Limb (tissue), 2 donors: ENCODE data around the gene ZNF670.

Experiments used
- DNase-seq, 2 donors: peaks; one replicate each; pipeline ENCODE4 v3.0.0-alpha.2; 2016; ENCODE audit errors: extremely low spot score in 2 of 2

ZNF670 gene

GRCh38 chr1:247103859-247104591, 25.4 kb upstream of the ZNF670 start, which contains the start of gene ZNF669:
Gene ZNF669, minus strand, starts transcription at chr1:247104356. Its CDS starts 157 bp downstream, at chr1:247104199.
- peak; percentile 95 to 97 for DNase-seq

- DNase-seq, result no peak
Measured at GRCh38 chr1:247102381-247102780, 23.8 kb upstream of the ZNF670 start.

- DNase-seq, result no peak
Measured at GRCh38 chr1:247100676-247101279, 22.2 kb upstream of the ZNF670 start.

- no peak for DNase-seq
Measured at GRCh38 chr1:247096958-247097357, 18.3 kb upstream of the ZNF670 start.

- no peak for DNase-seq
Measured at GRCh38 chr1:247096544-247096943, 17.9 kb upstream of the ZNF670 start.

DNA sequence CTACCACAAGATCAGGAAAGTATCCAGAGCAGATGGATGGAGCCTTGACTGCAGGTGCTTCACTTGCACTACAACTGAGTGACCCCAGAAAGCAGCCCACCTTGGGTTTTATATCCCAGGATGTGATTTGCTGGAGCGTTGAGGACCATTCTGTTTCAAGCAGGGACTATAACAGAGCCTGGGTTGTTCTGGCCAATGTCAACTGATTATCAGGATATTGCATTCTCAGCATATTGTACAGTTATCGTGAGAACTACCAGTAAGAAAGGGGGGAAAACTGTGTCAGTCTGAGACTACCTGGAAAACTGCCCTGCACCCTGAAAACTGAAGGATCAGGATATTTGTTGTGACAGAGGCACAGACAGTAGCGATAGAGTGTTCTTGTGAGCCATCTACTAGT, 17.5 kb upstream of the ZNF670 start:
- no peak for DNase-seq

GRCh38 chr1:247090455-247090854, 11.8 kb upstream of the ZNF670 start:
- no peak for DNase-seq

DNA sequence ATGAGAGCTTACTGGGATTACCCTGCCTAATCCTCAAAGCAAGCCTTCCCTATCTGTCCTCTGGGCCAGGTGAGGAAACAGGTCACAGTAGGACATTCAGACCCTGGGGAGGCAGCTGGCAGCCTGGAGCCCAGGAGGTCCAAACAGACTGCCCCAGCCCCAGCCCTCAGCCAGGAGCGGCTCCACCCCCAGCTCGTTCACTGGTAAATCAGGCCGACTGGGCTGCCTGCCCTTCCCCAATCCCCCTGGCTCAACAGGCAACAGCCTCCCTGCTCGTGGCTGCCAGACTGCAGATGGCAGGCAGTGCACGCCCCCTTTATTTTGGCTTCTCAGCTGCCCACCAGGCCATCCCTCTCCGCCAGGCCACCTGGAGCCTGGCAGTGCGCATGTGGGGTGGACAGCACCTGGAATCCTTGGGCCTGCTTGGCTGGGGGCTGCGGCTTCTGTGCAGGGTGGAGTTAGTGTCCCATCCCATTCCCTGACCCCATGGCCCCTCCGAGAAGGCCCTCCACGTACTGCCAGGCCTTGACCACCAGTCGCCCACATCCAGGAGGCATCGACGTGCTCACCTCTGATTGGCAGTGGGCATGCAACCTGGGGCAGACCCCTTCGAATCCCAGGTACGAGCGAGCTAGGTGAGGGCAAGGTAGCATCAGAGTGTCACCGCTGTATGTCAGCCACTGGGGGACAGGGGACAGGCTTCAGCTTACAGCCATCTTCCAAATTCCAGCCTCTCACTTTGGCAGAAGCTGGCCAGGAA, 11.2 kb upstream of the ZNF670 start:
- no peak for DNase-seq

GRCh38 chr1:247088967-247089366, 10.4 kb upstream of the ZNF670 start:
- no peak for DNase-seq

- DNase-seq, result no peak
Measured at GRCh38 chr1:247087256-247087655, 8.6 kb upstream of the ZNF670 start.

DNA sequence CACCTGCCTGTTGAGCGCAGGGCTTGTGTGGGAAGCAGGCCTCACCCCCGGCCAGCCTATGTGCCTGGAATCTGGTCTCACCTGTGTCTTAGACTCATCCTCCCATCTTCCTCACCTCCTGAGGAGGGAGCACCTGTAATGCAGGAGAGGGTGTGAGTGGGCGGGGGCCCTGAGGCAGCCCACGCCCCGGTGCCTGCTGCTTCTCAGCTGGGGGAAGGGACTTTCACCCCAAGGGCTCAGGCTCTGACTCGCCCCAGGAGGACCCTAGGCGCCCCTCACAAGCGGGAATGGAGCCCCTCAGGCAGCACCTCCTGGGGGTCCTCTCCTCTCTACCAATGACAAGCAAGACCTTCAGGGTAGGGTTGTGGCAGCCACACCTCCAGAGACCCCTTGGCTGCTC, 6.7 kb upstream of the ZNF670 start:
- DNase-seq, result no peak

DNA sequence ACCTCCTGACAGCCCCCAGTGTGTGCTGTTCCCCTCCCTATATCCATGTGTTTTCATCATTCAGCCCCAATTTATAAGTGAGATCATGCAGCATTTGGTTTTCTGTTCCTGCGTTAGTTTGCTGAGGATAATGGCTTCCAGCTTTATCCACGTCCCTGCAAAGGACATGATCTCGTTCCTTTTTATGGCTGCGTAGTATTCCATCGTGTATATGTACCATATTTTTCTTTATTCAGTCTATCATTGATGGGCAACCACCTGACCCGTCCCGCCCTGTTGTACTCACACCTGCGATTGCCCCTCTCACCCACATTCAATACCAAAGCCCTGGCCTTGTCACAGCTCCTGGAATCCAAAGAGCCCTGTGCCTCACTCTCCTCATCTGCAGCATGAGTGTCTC, 6.2 kb upstream of the ZNF670 start:
- no peak for DNase-seq

GRCh38 chr1:247079141-247079874, 697 bp upstream of the ZNF670 start:
- no peak for DNase-seq

DNA sequence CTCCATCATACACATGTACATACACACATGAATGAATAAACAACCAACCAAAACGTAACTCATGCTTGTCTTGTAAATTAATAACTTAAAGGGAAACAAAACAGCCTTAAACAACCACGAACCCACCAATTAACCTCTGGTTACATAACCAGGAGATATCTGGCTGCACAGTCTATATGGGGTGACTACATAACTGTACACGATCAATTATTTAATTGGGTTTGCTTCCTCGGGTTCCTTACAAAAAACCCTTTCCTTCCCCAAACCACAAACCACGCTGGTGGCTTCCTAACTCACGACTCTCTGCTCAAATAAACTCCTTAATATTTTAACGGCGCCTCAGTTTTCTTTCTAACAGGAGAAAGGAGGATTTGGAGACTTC, 744 bp downstream of the ZNF670 start:
- peak in 1 of 2 donors; percentile 7 for DNase-seq

GRCh38 chr1:247077213-247077612, 1.4 kb downstream of the ZNF670 start:
- no peak for DNase-seq

DNA sequence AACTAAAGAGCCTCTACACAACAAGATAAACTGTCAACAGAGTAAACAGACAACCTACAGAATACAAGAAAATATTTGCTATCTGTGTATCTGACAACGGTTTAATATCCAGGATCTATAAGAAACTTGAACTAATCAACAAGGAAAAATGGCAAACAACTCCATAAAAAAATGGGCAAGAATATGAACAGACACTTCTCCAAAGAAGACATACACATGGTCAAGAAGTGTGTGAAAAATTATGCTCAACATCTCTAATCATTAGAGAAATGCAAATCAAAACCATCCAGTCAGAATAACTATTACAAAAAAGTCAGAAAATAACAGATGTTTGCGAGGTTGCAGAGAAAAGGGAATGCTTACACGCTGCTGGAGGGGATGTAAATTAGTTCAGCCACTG, 8.0 kb downstream of the ZNF670 start:
- DNase-seq, result no peak

DNA sequence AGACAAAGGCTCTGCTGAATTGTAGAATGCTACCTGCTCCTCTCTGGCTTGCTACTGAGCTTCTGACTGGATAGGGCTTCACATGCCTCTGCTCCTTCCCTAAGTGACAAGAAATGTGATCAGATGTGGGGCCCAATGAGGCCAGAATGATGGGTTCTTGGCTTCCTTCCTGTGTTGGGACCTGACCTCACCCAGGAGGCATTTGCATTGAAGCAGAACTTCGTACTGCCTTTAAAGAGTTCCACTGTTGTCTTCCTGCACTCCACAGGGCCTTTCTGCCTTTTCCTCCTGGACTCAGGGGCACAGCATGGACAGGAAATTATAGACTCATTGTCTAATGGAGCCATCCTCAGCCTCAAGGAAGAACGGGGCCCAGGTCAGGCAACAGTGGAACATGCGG, 14.3 kb downstream of the ZNF670 start:
- no peak for DNase-seq

- DNase-seq, result no peak
Measured at GRCh38 chr1:247060771-247061170, 17.8 kb downstream of the ZNF670 start.

- no peak for DNase-seq
Measured at GRCh38 chr1:247056071-247056470, 22.5 kb downstream of the ZNF670 start.

DNA sequence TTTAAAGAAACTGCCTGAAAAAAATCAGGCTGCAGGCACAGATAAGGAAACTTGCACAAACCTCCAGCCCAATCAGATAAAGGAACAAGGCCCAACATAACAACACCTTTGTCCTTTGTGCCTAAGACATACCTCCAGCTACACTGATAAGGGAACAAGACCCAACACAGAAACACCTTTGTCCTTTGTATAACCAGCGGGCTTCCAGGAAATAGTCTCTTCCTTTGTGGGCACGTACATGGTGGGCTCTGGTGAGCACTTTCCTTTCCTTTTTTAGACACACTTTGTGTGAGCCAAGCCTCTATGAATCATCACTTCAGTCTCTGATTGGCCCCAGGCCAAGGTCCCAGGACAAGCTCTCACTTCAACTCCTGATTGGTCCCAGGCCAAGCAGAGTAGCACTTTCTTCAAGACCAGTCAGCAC, 23.6 kb downstream of the ZNF670 start:
- DNase-seq, result no peak

GRCh38 chr1:247047702-247048101, 30.9 kb downstream of the ZNF670 start:
- no peak for DNase-seq

GRCh38 chr1:247047260-247047659, 31.4 kb downstream of the ZNF670 start:
- no peak for DNase-seq
